Brain microvascular endothelial cell (primary cell): Measurements from ENCODE around the gene PLEKHA6.

Experiments used
- DNase-seq: peaks from one replicate; pipeline ENCODE4 v3.0.0-alpha.2; 2020
- H3K27ac ChIP-seq: fragments of 250-450 bp; sonication (Bioruptor Pico); 2 replicates; pipeline ENCODE4 v1.5.1; 2020; ENCODE audit warnings: mild to moderate bottlenecking, moderate library complexity
- H3K27me3 ChIP-seq: fragments of 250-450 bp; sonication (Bioruptor Pico); replicated peaks from 2 replicates; pipeline ENCODE4 v1.5.1; 2020; ENCODE audit warnings: mild to moderate bottlenecking
- H3K36me3 ChIP-seq: fragments of 250-450 bp; sonication (Bioruptor Pico); replicated peaks from 2 replicates; pipeline ENCODE4 v1.5.1; 2020; ENCODE audit warnings: mild to moderate bottlenecking
- H3K4me3 ChIP-seq: 2 replicates; pipeline ENCODE4 v1.5.1; 2011; ENCODE audit warnings: low read depth, mild to moderate bottlenecking, control low read depth, low read length, moderate library complexity
- CTCF ChIP-seq: IDR thresholded peaks from 2 replicates; pipeline ENCODE4 v1.5.1; 2011; ENCODE audit warnings: low read depth, mild to moderate bottlenecking, moderate library complexity, low read length, control low read depth, inconsistent platforms; ENCODE audit errors: missing control alignments
- in situ Hi-C: cut with HindIII; loops from 2 replicates; pipeline ENCODE4 v1.10.0; 2017; ENCODE audit warnings: low sequenced_read_pairs, low pct_ligation_motif_present

Gene PLEKHA6

GRCh38 chr1:204342310-204342709, 17.4 kb downstream of the PLEKHA6 start:
- TF ChIP-seq CTCF: no peak
- no peaks in the 10 kb centered on the region for H3K36me3 ChIP-seq
- no peak overlapping the region for H3K27ac ChIP-seq
- H3K4me3 ChIP-seq: no peak overlapping the region
- H3K27me3 ChIP-seq: peaks cover 16% of the 10 kb centered on the region
- no peak for DNase-seq
- in situ Hi-C loops: no loop called here

- H3K4me3 ChIP-seq: no peak overlapping the region
- DNase-seq: no peak
- TF ChIP-seq CTCF: no peak
- no peak overlapping the region for H3K27ac ChIP-seq
- H3K36me3 ChIP-seq: no peaks in the 10 kb centered on the region
- H3K27me3 ChIP-seq: peaks cover 18% of the 10 kb centered on the region
- in situ Hi-C loops: no loop called here
Measured at GRCh38 chr1:204341380-204341779, 18.3 kb downstream of the PLEKHA6 start.

- Histone ChIP-seq H3K27ac (no peak overlapping the region), H3K4me3 (no peak overlapping the region), H3K27me3 (peaks cover 20% of the 10 kb centered on the region), H3K36me3 (no peaks in the 10 kb centered on the region)
- TF ChIP-seq CTCF: no peak
- in situ Hi-C loops: no loop called here
- no peak for DNase-seq
Measured at GRCh38 chr1:204340081-204340889, 19.4 kb downstream of the PLEKHA6 start.

GRCh38 chr1:204339541-204339940, 20.2 kb downstream of the PLEKHA6 start:
- Histone ChIP-seq H3K27me3 (peaks cover 20% of the 10 kb centered on the region), H3K27ac (no peak overlapping the region), H3K4me3 (no peak overlapping the region), H3K36me3 (no peaks in the 10 kb centered on the region)
- DNase-seq: no peak
- TF ChIP-seq CTCF: no peak
- in situ Hi-C loops: no loop called here

GRCh38 chr1:204338997-204339396, 20.7 kb downstream of the PLEKHA6 start:
- no peaks in the 10 kb centered on the region for H3K36me3 ChIP-seq
- H3K4me3 ChIP-seq: no peak overlapping the region
- H3K27ac ChIP-seq: no peak overlapping the region
- H3K27me3 ChIP-seq: peaks cover 20% of the 10 kb centered on the region
- DNase-seq: no peak
- in situ Hi-C loops: no loop called here
- no peak for TF ChIP-seq CTCF

GRCh38 chr1:204338360-204338759, 21.4 kb downstream of the PLEKHA6 start:
- no peak overlapping the region for H3K27ac ChIP-seq
- H3K27me3 ChIP-seq: peaks cover 20% of the 10 kb centered on the region
- no peak for DNase-seq
- no peak for TF ChIP-seq CTCF
- H3K36me3 ChIP-seq: no peaks in the 10 kb centered on the region
- in situ Hi-C loops: no loop called here
- no peak overlapping the region for H3K4me3 ChIP-seq
